Ishikawa (cell line): ENCODE data around the gene ANKRD65.

Experiments
- CEBPB ChIP-seq: IDR thresholded peaks from 2 replicates; pipeline ENCODE4 v1.6.1; 2012
- CREB1 ChIP-seq: IDR thresholded peaks from 2 replicates; pipeline ENCODE4 v1.6.1; 2012; ENCODE audit warnings: low read depth
- EGR1 ChIP-seq: IDR thresholded peaks from 2 replicates; pipeline ENCODE4 v1.6.1; 2012
- EP300 ChIP-seq: IDR thresholded peaks from 2 replicates; pipeline ENCODE4 v1.6.1; 2012; ENCODE audit warnings: borderline replicate concordance
- FOXM1 ChIP-seq: IDR thresholded peaks from 2 replicates; pipeline ENCODE4 v1.6.1; 2012; ENCODE audit warnings: low read depth, borderline replicate concordance
- NFIC ChIP-seq: IDR thresholded peaks from 2 replicates; pipeline ENCODE4 v1.6.1; 2012
- RAD21 ChIP-seq: IDR thresholded peaks from 2 replicates; pipeline ENCODE4 v1.6.1; 2012; ENCODE audit warnings: low read depth
- TAF1 ChIP-seq: IDR thresholded peaks from 2 replicates; pipeline ENCODE4 v1.6.1; 2012; ENCODE audit warnings: low read depth, mild to moderate bottlenecking
- TCF12 ChIP-seq: IDR thresholded peaks from 2 replicates; pipeline ENCODE4 v1.6.1; 2012; ENCODE audit warnings: low read depth
- TEAD4 ChIP-seq: IDR thresholded peaks from 2 replicates; pipeline ENCODE4 v1.6.1; 2012
- YY1 ChIP-seq: IDR thresholded peaks from 2 replicates; pipeline ENCODE4 v1.6.1; 2012; ENCODE audit warnings: low read depth
- ZBTB7A ChIP-seq: IDR thresholded peaks from 2 replicates; pipeline ENCODE4 v1.6.1; 2012; ENCODE audit warnings: low read depth
- TF ChIP-seq, protein P1 (sequence below): IDR thresholded peaks from 2 replicates; pipeline ENCODE4 v1.6.1; 2012
- TF ChIP-seq, protein P2 (sequence below): IDR thresholded peaks from 2 replicates; pipeline ENCODE4 v1.6.1; 2012; ENCODE audit warnings: low read depth, mild to moderate bottlenecking
- TF ChIP-seq, protein P3 (sequence below): IDR thresholded peaks from 2 replicates; pipeline ENCODE4 v1.6.1; 2012

The ANKRD65 gene

DNA sequence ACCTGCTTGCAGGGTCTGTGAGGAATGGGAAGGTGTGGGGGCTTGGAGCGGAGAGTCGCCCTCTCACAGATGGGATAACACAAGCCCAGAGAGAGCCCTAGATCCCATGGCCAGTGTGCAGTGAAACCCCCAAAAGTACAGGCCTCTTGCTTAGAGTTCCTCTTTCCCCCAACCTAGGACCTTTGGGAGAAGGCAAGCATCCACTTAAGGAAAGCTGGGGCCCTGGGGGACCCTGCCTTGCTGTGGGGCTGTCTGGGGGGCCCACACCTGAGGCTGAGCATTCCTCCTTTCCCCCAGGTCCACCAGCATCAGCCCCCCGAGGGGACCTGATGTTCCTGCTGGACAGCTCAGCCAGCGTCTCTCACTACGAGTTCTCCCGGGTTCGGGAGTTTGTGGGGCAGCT lies 15.6 kb upstream of the ANKRD65 start:
- TF ChIP-seq, protein P1, sequence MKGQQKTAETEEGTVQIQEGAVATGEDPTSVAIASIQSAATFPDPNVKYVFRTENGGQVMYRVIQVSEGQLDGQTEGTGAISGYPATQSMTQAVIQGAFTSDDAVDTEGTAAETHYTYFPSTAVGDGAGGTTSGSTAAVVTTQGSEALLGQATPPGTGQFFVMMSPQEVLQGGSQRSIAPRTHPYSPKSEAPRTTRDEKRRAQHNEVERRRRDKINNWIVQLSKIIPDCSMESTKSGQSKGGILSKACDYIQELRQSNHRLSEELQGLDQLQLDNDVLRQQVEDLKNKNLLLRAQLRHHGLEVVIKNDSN, result no peak
- TF ChIP-seq YY1, result no peak
- TF ChIP-seq TEAD4, result no peak
- TF ChIP-seq, protein P2, sequence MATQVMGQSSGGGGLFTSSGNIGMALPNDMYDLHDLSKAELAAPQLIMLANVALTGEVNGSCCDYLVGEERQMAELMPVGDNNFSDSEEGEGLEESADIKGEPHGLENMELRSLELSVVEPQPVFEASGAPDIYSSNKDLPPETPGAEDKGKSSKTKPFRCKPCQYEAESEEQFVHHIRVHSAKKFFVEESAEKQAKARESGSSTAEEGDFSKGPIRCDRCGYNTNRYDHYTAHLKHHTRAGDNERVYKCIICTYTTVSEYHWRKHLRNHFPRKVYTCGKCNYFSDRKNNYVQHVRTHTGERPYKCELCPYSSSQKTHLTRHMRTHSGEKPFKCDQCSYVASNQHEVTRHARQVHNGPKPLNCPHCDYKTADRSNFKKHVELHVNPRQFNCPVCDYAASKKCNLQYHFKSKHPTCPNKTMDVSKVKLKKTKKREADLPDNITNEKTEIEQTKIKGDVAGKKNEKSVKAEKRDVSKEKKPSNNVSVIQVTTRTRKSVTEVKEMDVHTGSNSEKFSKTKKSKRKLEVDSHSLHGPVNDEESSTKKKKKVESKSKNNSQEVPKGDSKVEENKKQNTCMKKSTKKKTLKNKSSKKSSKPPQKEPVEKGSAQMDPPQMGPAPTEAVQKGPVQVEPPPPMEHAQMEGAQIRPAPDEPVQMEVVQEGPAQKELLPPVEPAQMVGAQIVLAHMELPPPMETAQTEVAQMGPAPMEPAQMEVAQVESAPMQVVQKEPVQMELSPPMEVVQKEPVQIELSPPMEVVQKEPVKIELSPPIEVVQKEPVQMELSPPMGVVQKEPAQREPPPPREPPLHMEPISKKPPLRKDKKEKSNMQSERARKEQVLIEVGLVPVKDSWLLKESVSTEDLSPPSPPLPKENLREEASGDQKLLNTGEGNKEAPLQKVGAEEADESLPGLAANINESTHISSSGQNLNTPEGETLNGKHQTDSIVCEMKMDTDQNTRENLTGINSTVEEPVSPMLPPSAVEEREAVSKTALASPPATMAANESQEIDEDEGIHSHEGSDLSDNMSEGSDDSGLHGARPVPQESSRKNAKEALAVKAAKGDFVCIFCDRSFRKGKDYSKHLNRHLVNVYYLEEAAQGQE, result no peak
- no peak for TF ChIP-seq RAD21
- TF ChIP-seq EGR1, result no peak
- TF ChIP-seq TCF12, result no peak
- no peak for TF ChIP-seq CEBPB
- no peak for TF ChIP-seq CREB1
- no peak for TF ChIP-seq ZBTB7A
- TF ChIP-seq FOXM1, result no peak
- TF ChIP-seq NFIC, result no peak
- no peak for TF ChIP-seq EP300
- TF ChIP-seq TAF1, result no peak

DNA sequence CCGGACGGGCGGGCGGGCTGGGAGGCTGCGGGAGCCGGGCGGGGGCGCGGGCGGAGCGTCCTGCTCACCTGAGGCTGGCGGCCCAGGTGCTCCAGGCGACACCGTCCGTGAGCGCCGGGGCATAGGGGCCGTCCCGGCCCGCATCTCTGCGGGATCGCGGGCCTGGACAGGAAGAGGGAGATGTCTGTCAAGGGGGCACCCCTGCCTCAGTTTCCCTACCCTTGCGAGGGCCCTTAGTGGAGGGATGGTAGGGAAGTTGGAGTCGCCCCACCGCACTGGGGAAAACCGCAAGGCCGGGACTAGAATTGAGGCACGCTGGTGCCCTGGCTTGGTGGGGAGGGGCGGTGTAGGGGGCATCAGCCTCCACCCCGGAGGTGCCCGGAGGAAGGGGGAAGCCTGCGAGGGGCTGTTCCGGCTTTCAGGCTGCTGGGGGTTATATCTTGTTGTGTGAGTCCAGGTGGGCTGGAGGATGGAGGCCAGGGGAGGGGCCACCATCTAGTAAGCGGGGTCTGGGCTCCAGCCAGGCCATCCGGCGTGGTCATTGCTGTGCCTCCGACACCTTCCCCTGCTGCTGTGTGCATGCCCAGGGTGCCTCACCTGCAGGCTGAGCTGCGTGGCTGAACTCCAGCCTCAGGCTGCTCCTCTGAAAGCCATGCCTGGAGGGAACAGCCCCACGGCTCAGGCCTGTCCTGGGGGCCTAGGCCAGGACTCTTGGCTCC lies 15.0 kb upstream of the ANKRD65 start:
- no peak for TF ChIP-seq TAF1
- no peak for TF ChIP-seq NFIC
- TF ChIP-seq EP300, result no peak
- TF ChIP-seq TCF12, result no peak
- no peak for TF ChIP-seq YY1
- no peak for TF ChIP-seq TEAD4
- TF ChIP-seq, protein P1, result no peak
- no peak for TF ChIP-seq FOXM1
- TF ChIP-seq, protein P2, result no peak
- TF ChIP-seq, protein P3, sequence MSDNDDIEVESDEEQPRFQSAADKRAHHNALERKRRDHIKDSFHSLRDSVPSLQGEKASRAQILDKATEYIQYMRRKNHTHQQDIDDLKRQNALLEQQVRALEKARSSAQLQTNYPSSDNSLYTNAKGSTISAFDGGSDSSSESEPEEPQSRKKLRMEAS, result no peak
- no peak for TF ChIP-seq CEBPB
- TF ChIP-seq RAD21, result no peak
- TF ChIP-seq CREB1, result no peak
- no peak for TF ChIP-seq ZBTB7A
- TF ChIP-seq EGR1, result no peak

DNA sequence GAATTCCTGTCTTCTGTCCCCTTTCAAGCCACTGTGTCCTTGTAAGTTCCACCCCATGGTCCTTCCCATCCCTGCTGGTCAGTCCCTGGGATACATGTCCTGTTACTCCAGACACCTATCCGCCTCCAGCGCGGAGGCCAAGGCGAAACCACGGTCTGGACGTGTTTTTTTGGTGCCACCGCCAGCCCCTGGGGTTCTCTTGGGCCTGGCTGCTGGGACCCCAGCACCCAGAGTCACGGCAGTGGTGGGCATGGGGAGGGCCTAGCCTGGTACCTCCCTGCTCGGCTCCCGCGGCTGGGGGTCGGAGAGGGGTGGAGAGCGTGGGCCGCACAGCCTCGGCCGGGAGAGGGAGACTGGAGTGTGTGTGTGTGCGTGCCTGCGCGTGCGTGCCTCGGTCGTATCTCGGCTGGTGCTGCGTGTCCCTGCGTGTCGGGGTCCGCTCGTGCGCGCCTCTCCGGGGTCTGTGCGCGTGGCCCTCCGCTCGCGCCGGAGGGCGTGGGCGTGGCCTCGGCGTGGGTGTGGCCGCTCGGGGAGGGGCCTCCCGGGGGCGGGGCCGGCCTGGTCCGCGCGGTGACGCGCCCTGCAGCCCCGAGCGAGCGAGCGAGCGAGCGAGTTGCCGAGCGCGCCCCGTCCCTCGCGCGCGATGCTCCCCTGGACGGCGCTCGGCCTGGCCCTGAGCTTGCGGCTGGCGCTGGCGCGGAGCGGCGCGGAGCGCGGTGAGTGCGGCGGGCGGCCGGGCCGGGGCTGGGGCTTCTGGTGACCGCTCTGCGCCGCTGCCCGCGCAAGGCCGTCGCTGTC lies 14.2 kb upstream of the ANKRD65 start, which contains the start of gene VWA1:
Gene VWA1 (plus strand): TSS at position 585 of the 798 bp plus-strand sequence. CDS start 59 bp downstream, at position 644.
- TF ChIP-seq TAF1 (peak; percentile 22; the same call in 1 of the 2 replicates), EP300 (no peak), ZBTB7A (peak; percentile 56; the same call in 1 of the 2 replicates), YY1 (no peak)
- TF ChIP-seq, protein P3, result peak; percentile 56; the same call in 1 of the 2 replicates

DNA sequence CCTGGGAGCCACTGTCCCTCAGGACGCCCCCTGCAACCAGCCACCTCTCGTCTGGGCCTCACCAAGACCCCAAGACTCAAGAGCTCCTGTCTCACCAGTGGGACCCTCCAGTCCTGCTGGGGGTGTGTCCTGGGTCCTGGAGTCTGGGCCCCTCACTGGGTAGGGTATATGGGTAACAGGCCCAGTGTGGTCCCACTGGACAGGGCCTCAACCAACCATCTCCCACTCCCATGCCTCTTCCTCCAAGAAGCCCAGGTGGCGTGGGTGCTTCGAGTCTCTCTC lies 13.7 kb upstream of the ANKRD65 start:
- no peak for TF ChIP-seq TCF12
- no peak for TF ChIP-seq RAD21
- TF ChIP-seq ZBTB7A, result no peak
- TF ChIP-seq EGR1, result no peak
- no peak for TF ChIP-seq TAF1
- no peak for TF ChIP-seq CEBPB
- TF ChIP-seq TEAD4, result no peak
- TF ChIP-seq EP300, result no peak
- TF ChIP-seq, protein P2, result no peak
- TF ChIP-seq, protein P3, result no peak
- TF ChIP-seq CREB1, result no peak
- TF ChIP-seq FOXM1, result no peak
- no peak for TF ChIP-seq NFIC
- TF ChIP-seq YY1, result no peak
- TF ChIP-seq, protein P1, result no peak
